GM18508 (cell line): Measurements from ENCODE around the gene ZNF213.
A peak's percentile ranks its signal among the peaks of the same experiment; 100 is the strongest.
"Not testable (repeated sequence)": the region's sequence is repeated elsewhere in the genome, so short reads cannot be mapped to it uniquely, and the experiment has no call there.

ENCODE experiments used
- ATAC-seq: cut with Tn5 transposase; IDR thresholded peaks from one replicate; pipeline ENCODE4 v1.9.1; 2021; ENCODE audit warnings: moderate number of reproducible peaks; ENCODE audit not compliant: insufficient read depth, unreplicated experiment

The ZNF213 gene

GRCh38 chr16:3127745-3128144 is 7.1 kb upstream of the ZNF213 start:
- ATAC-seq: no peak

GRCh38 chr16:3129137-3130131 is 5.4 kb upstream of the ZNF213 start:
- peak; percentile 50 for ATAC-seq

GRCh38 chr16:3131755-3132377 is 3.0 kb upstream of the ZNF213 start:
- no peak for ATAC-seq

- no peak for ATAC-seq
These were observed 985 bp upstream of the ZNF213 start for GRCh38 chr16:3133844-3134243.

GRCh38 chr16:3135126-3135715 is 392 bp downstream of the ZNF213 start:
- ATAC-seq: peak; percentile 14

GRCh38 chr16:3137267-3137666 is 2.4 kb downstream of the ZNF213 start:
- ATAC-seq: no peak

- no peak for ATAC-seq
These were observed 3.5 kb downstream of the ZNF213 start for GRCh38 chr16:3138342-3138741.

- no peak for ATAC-seq
These were observed 4.1 kb downstream of the ZNF213 start for GRCh38 chr16:3138823-3139426.

- not testable (repeated sequence) for ATAC-seq
These were observed 4.7 kb downstream of the ZNF213 start for GRCh38 chr16:3139561-3139960.

- ATAC-seq: no peak
These were observed 6.0 kb downstream of the ZNF213 start for GRCh38 chr16:3140603-3141427.

GRCh38 chr16:3141781-3142311 is 7.0 kb downstream of the ZNF213 start:
- ATAC-seq: no peak

- no peak for ATAC-seq
These were observed 7.5 kb downstream of the ZNF213 start for GRCh38 chr16:3142327-3142726.

GRCh38 chr16:3142770-3143169 is 7.9 kb downstream of the ZNF213 start:
- no peak for ATAC-seq

- no peak for ATAC-seq
These were observed 8.4 kb downstream of the ZNF213 start for GRCh38 chr16:3143189-3143588.

- no peak for ATAC-seq
These were observed 8.9 kb downstream of the ZNF213 start for GRCh38 chr16:3143598-3144320.

GRCh38 chr16:3144321-3144983 is 9.6 kb downstream of the ZNF213 start:
- ATAC-seq: no peak

- no peak for ATAC-seq
These were observed 10.3 kb downstream of the ZNF213 start for GRCh38 chr16:3145151-3145550.

- no peak for ATAC-seq
These were observed 10.8 kb downstream of the ZNF213 start for GRCh38 chr16:3145660-3146059.
